ENCODE results near the gene WSB1. TPM values are rescaled to one million over a fixed set of nuclear protein-coding genes. Genes with fewer than 3 reads are reported as not detected.

Gene WSB1
- polyA plus RNA-seq, 2 of the 4 experiments (the other 2 are of a cell fraction) = 46.0 to 111 TPM

GRCh38 chr17:27343977-27344607, 50.2 kb downstream of the WSB1 start:
- TF ChIP-seq REST (IDR thresholded peaks at IDR 0.05) (no peak), CHD4 (IDR thresholded peaks at IDR 0.05; ENCODE audit: borderline replicate concordance) (no peak), E2F6 (IDR thresholded peaks at IDR 0.05; ENCODE audit: borderline replicate concordance, low read depth) (no peak), TP53 (CRISPR knock-in tag; IDR thresholded peaks at IDR 0.05) (no peak), ZFP36 (IDR thresholded peaks at IDR 0.05; ENCODE audit: borderline replicate concordance, partially characterized antibody) (no peak), RARB (CRISPR knock-in tag; IDR thresholded peaks at IDR 0.05) (no peak), ESRRA (IDR thresholded peaks at IDR 0.05; ENCODE audit: borderline replicate concordance, low read length) (no peak), ZSCAN20 (CRISPR knock-in tag; IDR thresholded peaks at IDR 0.05) (no peak), NR3C1 (IDR thresholded peaks at IDR 0.05) (no peak), HMGXB4 (CRISPR knock-in tag; IDR thresholded peaks at IDR 0.05; ENCODE audit: borderline replicate concordance) (no peak), BCL3 (IDR thresholded peaks at IDR 0.05) (no peak), JUNB (IDR thresholded peaks at IDR 0.05) (no peak), SREBF2 (IDR thresholded peaks at IDR 0.05) (no peak)
- CTCF ChIA-PET = interaction anchor here (0.7 to 14.9 kb wide), 11 partner anchors 8 to 310 kb away, joined by 3 to 120 read pairs (median 5); no protein-coding TSS in a partner anchor
- Histone ChIP-seq H3K4me1 (peaks cover 25% of the 10 kb centered on the region), H3K9me3 (no peaks in the 10 kb centered on the region), H3K4me3 (no peak overlapping the region), H3K27ac (0 out of 6 replicates have a peak overlapping the region, but pooled peaks of 1 of the 2 experiments have one; percentile 11), H3K4me2 (no peak overlapping the region)
- POLR2A ChIA-PET = no interaction called here
- FAIRE-seq (no peak), ATAC-seq (no peak), DNase-seq (ENCODE audit: low read depth in 1 of 2, low spot score in 1 of 2) (no peak)
- WGBS (ENCODE audit: missing lambda C conversion rate) = 69% methylated on average over 3 of the region's 3 CpGs

- ChIA-PET CTCF (interaction anchor here (0.6 to 14.9 kb wide), 12 partner anchors 8 to 258 kb away, joined by 3 to 120 read pairs (median 8); no protein-coding TSS in a partner anchor), POLR2A (no interaction called here)
- H3K27ac ChIP-seq = no peak overlapping the region
- no peak overlapping the region for H3K4me3 ChIP-seq
- no peak for FAIRE-seq
- TF ChIP-seq CTCF (IDR thresholded peaks at IDR 0.05) (no peak), NR3C1 (IDR thresholded peaks at IDR 0.05) (no peak), TP53 (CRISPR knock-in tag; IDR thresholded peaks at IDR 0.05) (no peak), JUN (IDR thresholded peaks at IDR 0.05) (no peak), HEYL (CRISPR knock-in tag; IDR thresholded peaks at IDR 0.05) (no peak), RCOR1 (IDR thresholded peaks at IDR 0.05; ENCODE audit: low read depth, low read length) (no peak), ESRRA (IDR thresholded peaks at IDR 0.05; ENCODE audit: borderline replicate concordance, low read length) (no peak)
- no peak for ATAC-seq
- DNase-seq (ENCODE audit: low read depth in 1 of 2, low spot score in 1 of 2) = no peak
- WGBS (ENCODE audit: missing lambda C conversion rate) = 76% methylated on average over 17 of the region's 17 CpGs
- H3K9me3 ChIP-seq = no peaks in the 10 kb centered on the region
- no peak overlapping the region for H3K4me2 ChIP-seq
- peaks cover 20% of the 10 kb centered on the region for H3K4me1 ChIP-seq
Observed at GRCh38 chr17:27345141-27345904, 51.4 kb downstream of the WSB1 start.
